Measurements from ENCODE around the gene HTR2A. TPM values are rescaled to one million over a fixed set of nuclear protein-coding genes. Genes with fewer than 3 reads are reported as not detected.

HTR2A gene
- total RNA-seq, 1 experiment from 2014 or later: not detected

- no peak for TF ChIP-seq CTCF (IDR thresholded peaks at IDR 0.05; ENCODE audit: insufficient read depth in 1 of 2, low read depth in 1 of 2, low read length in 1 of 2, severe bottlenecking in 1 of 2, unreplicated experiment in 1 of 2)
- Mint-ChIP-seq H3K27ac (ENCODE audit: unreplicated experiment) (no peak overlapping the region), H3K9me3 (ENCODE audit: unreplicated experiment) (no peaks in the 10 kb centered on the region), H3K4me3 (ENCODE audit: unreplicated experiment) (no peak overlapping the region), H3K4me1 (ENCODE audit: low read depth, unreplicated experiment) (no peaks in the 10 kb centered on the region), H3K27me3 (ENCODE audit: insufficient read depth, unreplicated experiment) (peaks cover 25% of the 10 kb centered on the region), H3K36me3 (ENCODE audit: insufficient read depth, unreplicated experiment) (no peaks in the 10 kb centered on the region)
- ChIA-PET CTCF (no interaction called here), POLR2A (no interaction called here)
- H3K4me3 ChIP-seq (ENCODE audit: low read depth, low read length): no peak overlapping the region
- H3K4me1 ChIP-seq: no peaks in the 10 kb centered on the region
- no peak for DNase-seq
- no peaks in the 10 kb centered on the region for H3K27me3 ChIP-seq (replicated peaks; ENCODE audit: control insufficient read depth, insufficient read depth, low read length)
- intact Hi-C loops (cut with micrococcal nuclease; ENCODE audit: unreplicated experiment): no loop called here
- no peaks in the 10 kb centered on the region for H3K36me3 ChIP-seq (ENCODE audit: control insufficient read depth, insufficient read depth, low read length)
- H3K9me3 ChIP-seq: no peaks in the 10 kb centered on the region
- no TSS peak for BruUV-seq (replicated peaks)
Observed at GRCh38 chr13:46874006-46874405, 22.8 kb downstream of the HTR2A start.

- intact Hi-C loops (cut with micrococcal nuclease; ENCODE audit: unreplicated experiment): no loop called here
- Histone ChIP-seq H3K4me1 (peaks cover 5% of the 10 kb centered on the region), H3K27me3 (replicated peaks; ENCODE audit: control insufficient read depth, insufficient read depth, low read length) (no peaks in the 10 kb centered on the region)
Observed at GRCh38 chr13:46871557-46871956, 25.3 kb downstream of the HTR2A start.

GRCh38 chr13:46868091-46868490 lies 28.8 kb downstream of the HTR2A start:
- POLR2A ChIA-PET: no interaction called here
- H3K4me3 Mint-ChIP-seq (ENCODE audit: unreplicated experiment): no peak overlapping the region

More at GRCh38 chr13:46871557-46871956, 25.3 kb downstream of the HTR2A start:
- H3K4me1 Mint-ChIP-seq (ENCODE audit: low read depth, unreplicated experiment): no peaks in the 10 kb centered on the region
- H3K27ac Mint-ChIP-seq (ENCODE audit: unreplicated experiment): no peak overlapping the region
- POLR2A ChIA-PET: no interaction called here
- peaks cover 14% of the 10 kb centered on the region for H3K27me3 Mint-ChIP-seq (ENCODE audit: insufficient read depth, unreplicated experiment)
- Histone ChIP-seq H3K4me3 (ENCODE audit: low read depth, low read length) (no peak overlapping the region), H3K9me3 (no peaks in the 10 kb centered on the region), H3K36me3 (ENCODE audit: control insufficient read depth, insufficient read depth, low read length) (no peaks in the 10 kb centered on the region)
- TF ChIP-seq CTCF (IDR thresholded peaks at IDR 0.05; ENCODE audit: insufficient read depth in 1 of 2, low read depth in 1 of 2, low read length in 1 of 2, severe bottlenecking in 1 of 2, unreplicated experiment in 1 of 2): no peak
- no peak overlapping the region for H3K4me3 Mint-ChIP-seq (ENCODE audit: unreplicated experiment)
- H3K9me3 Mint-ChIP-seq (ENCODE audit: unreplicated experiment): no peaks in the 10 kb centered on the region
- H3K36me3 Mint-ChIP-seq (ENCODE audit: insufficient read depth, unreplicated experiment): no peaks in the 10 kb centered on the region
- no TSS peak for BruUV-seq (replicated peaks)
- CTCF ChIA-PET: no interaction called here
- DNase-seq: no peak

More at GRCh38 chr13:46868091-46868490, 28.8 kb downstream of the HTR2A start:
- no TSS peak for BruUV-seq (replicated peaks)
- H3K36me3 ChIP-seq (ENCODE audit: control insufficient read depth, insufficient read depth, low read length): no peaks in the 10 kb centered on the region
- peaks cover 15% of the 10 kb centered on the region for H3K4me1 Mint-ChIP-seq (ENCODE audit: low read depth, unreplicated experiment)
- no peaks in the 10 kb centered on the region for H3K9me3 ChIP-seq
- CTCF ChIA-PET: no interaction called here
- H3K4me1 ChIP-seq: peaks cover 16% of the 10 kb centered on the region
- peaks cover 8% of the 10 kb centered on the region for H3K27me3 Mint-ChIP-seq (ENCODE audit: insufficient read depth, unreplicated experiment)
- no peak overlapping the region for H3K27ac Mint-ChIP-seq (ENCODE audit: unreplicated experiment)
- DNase-seq: no peak
- H3K27me3 ChIP-seq (replicated peaks; ENCODE audit: control insufficient read depth, insufficient read depth, low read length): no peaks in the 10 kb centered on the region
- TF ChIP-seq CTCF (IDR thresholded peaks at IDR 0.05; ENCODE audit: insufficient read depth in 1 of 2, low read depth in 1 of 2, low read length in 1 of 2, severe bottlenecking in 1 of 2, unreplicated experiment in 1 of 2): no peak
- no peaks in the 10 kb centered on the region for H3K9me3 Mint-ChIP-seq (ENCODE audit: unreplicated experiment)
- H3K4me3 ChIP-seq (ENCODE audit: low read depth, low read length): no peak overlapping the region
- no peaks in the 10 kb centered on the region for H3K36me3 Mint-ChIP-seq (ENCODE audit: insufficient read depth, unreplicated experiment)
- intact Hi-C loops (cut with micrococcal nuclease; ENCODE audit: unreplicated experiment): no loop called here

Data from Caco-2 (cell line).